ENCODE results near the gene HTR5A. TPM values are rescaled to one million over a fixed set of nuclear protein-coding genes. Genes with fewer than 3 reads are reported as not detected.
"Not testable (repeated sequence)": the region's sequence is repeated elsewhere in the genome, so short reads cannot be mapped to it uniquely, and the experiment has no call there.

Gene HTR5A
- total RNA-seq: not detected
- long read RNA-seq: 0 reads

- no peak for DNase-seq (ENCODE audit: low spot score)
These were observed at the start of gene HTR5A for GRCh38 chr7:155069992-155070751. HTR5A (plus strand) TSS chr7:155070324; CDS start chr7:155070900, 576 bp downstream.

GRCh38 chr7:155020996-155021395 is 49.1 kb upstream of the HTR5A start:
- DNase-seq (ENCODE audit: low spot score): no peak

- no peak for DNase-seq (ENCODE audit: low spot score)
These were observed 48.4 kb upstream of the HTR5A start for GRCh38 chr7:155021699-155022145.

GRCh38 chr7:155027879-155028278 is 42.2 kb upstream of the HTR5A start:
- no peak for DNase-seq (ENCODE audit: low spot score)

GRCh38 chr7:155032978-155033377 is 37.1 kb upstream of the HTR5A start:
- DNase-seq (ENCODE audit: low spot score): no peak

- DNase-seq (ENCODE audit: low spot score): not testable (repeated sequence)
These were observed 35.6 kb upstream of the HTR5A start for GRCh38 chr7:155034495-155034894.

- no peak for DNase-seq (ENCODE audit: low spot score)
These were observed 31.8 kb upstream of the HTR5A start for GRCh38 chr7:155038335-155038734.

GRCh38 chr7:155043756-155044155 is 26.4 kb upstream of the HTR5A start:
- DNase-seq (ENCODE audit: low spot score): peak; percentile 24

- DNase-seq (ENCODE audit: low spot score): no peak
These were observed 22.1 kb upstream of the HTR5A start for GRCh38 chr7:155048006-155048405.

- DNase-seq (ENCODE audit: low spot score): no peak
These were observed 18.8 kb upstream of the HTR5A start for GRCh38 chr7:155051355-155051754.

- no peak for DNase-seq (ENCODE audit: low spot score)
These were observed 17.1 kb upstream of the HTR5A start for GRCh38 chr7:155053002-155053401.

GRCh38 chr7:155054761-155055160 is 15.4 kb upstream of the HTR5A start:
- DNase-seq (ENCODE audit: low spot score): no peak

- no peak for DNase-seq (ENCODE audit: low spot score)
These were observed 13.0 kb upstream of the HTR5A start for GRCh38 chr7:155057076-155057475.

- DNase-seq (ENCODE audit: low spot score): no peak
These were observed 11.2 kb upstream of the HTR5A start for GRCh38 chr7:155058896-155059295.

GRCh38 chr7:155059703-155060102 is 10.4 kb upstream of the HTR5A start:
- no peak for DNase-seq (ENCODE audit: low spot score)

- no peak for DNase-seq (ENCODE audit: low spot score)
These were observed 7.7 kb upstream of the HTR5A start for GRCh38 chr7:155062411-155062810.

GRCh38 chr7:155064186-155064585 is 5.9 kb upstream of the HTR5A start:
- DNase-seq (ENCODE audit: low spot score): no peak

- DNase-seq (ENCODE audit: low spot score): no peak
These were observed 3.6 kb upstream of the HTR5A start for GRCh38 chr7:155066417-155066950.

- DNase-seq (ENCODE audit: low spot score): no peak
These were observed 1.1 kb downstream of the HTR5A start for GRCh38 chr7:155071121-155071651.

- DNase-seq (ENCODE audit: low spot score): no peak
These were observed 1.9 kb downstream of the HTR5A start for GRCh38 chr7:155071916-155072571.

GRCh38 chr7:155073922-155074321 is 3.8 kb downstream of the HTR5A start:
- no peak for DNase-seq (ENCODE audit: low spot score)

- DNase-seq (ENCODE audit: low spot score): no peak
These were observed 13.9 kb downstream of the HTR5A start for GRCh38 chr7:155084021-155084420.
